Umbilical cord (tissue), 2 donors: ENCODE results near the gene AKT3. TPM values are rescaled to one million over a fixed set of nuclear protein-coding genes. Genes with fewer than 3 reads are reported as not detected.
"Not testable (repeated sequence)": the region's sequence is repeated elsewhere in the genome, so short reads cannot be mapped to it uniquely, and the experiment has no call there.

Experiments
- DNase-seq: peaks from one replicate; pipeline ENCODE4 v3.0.0-alpha.2; 2015; ENCODE audit warnings: low spot score
- total RNA-seq: library from RNA; depleted of rRNA; stranded (reverse); fragments of >200 nt; gene quantifications from one replicate; pipeline ENCODE4 v1.2.3, GENCODE V29; 2014; ENCODE audit warnings: low replicate concordance; ENCODE audit not compliant: insufficient read depth

Gene AKT3
- total RNA-seq, 1 donor from 2014 or later, result 64.0 TPM

- no peak for DNase-seq
These were observed 143.5 kb downstream of the AKT3 start for GRCh38 chr1:243706563-243706962.

GRCh38 chr1:243705585-243705984 is 144.5 kb downstream of the AKT3 start:
- DNase-seq, result no peak

- DNase-seq, result no peak
These were observed 148.2 kb downstream of the AKT3 start for GRCh38 chr1:243701872-243702271.

GRCh38 chr1:243693800-243694199 is 156.2 kb downstream of the AKT3 start:
- DNase-seq, result no peak

GRCh38 chr1:243686159-243686558 is 163.9 kb downstream of the AKT3 start:
- DNase-seq, result no peak

- no peak for DNase-seq
These were observed 169.2 kb downstream of the AKT3 start for GRCh38 chr1:243680860-243681259.

- no peak for DNase-seq
These were observed 177.4 kb downstream of the AKT3 start for GRCh38 chr1:243672539-243673074.

GRCh38 chr1:243667591-243667990 is 182.5 kb downstream of the AKT3 start:
- DNase-seq, result no peak

- no peak for DNase-seq
These were observed 182.9 kb downstream of the AKT3 start for GRCh38 chr1:243667133-243667532.

- DNase-seq, result no peak
These were observed 186.4 kb downstream of the AKT3 start for GRCh38 chr1:243663651-243664050.

- DNase-seq, result not testable (repeated sequence)
These were observed 187.9 kb downstream of the AKT3 start for GRCh38 chr1:243662169-243662568.

- no peak for DNase-seq
These were observed 191.4 kb downstream of the AKT3 start for GRCh38 chr1:243658594-243659105.

GRCh38 chr1:243657793-243658192 is 192.2 kb downstream of the AKT3 start:
- DNase-seq, result no peak

GRCh38 chr1:243649530-243649929 is 200.5 kb downstream of the AKT3 start:
- not testable (repeated sequence) for DNase-seq

- DNase-seq, result no peak
These were observed 203.2 kb downstream of the AKT3 start for GRCh38 chr1:243646841-243647240.

- DNase-seq, result no peak
These were observed 204.8 kb downstream of the AKT3 start for GRCh38 chr1:243645281-243645680.

- peak; percentile 2 for DNase-seq
These were observed 207.1 kb downstream of the AKT3 start for GRCh38 chr1:243642936-243643335.

GRCh38 chr1:243639027-243639658 is 210.9 kb downstream of the AKT3 start:
- DNase-seq, result no peak

- no peak for DNase-seq
These were observed 211.9 kb downstream of the AKT3 start for GRCh38 chr1:243638186-243638585.

- DNase-seq, result no peak
These were observed 221.6 kb downstream of the AKT3 start for GRCh38 chr1:243628476-243628907.

GRCh38 chr1:243623841-243624240 is 226.2 kb downstream of the AKT3 start:
- no peak for DNase-seq

- DNase-seq, result no peak
These were observed 228.1 kb downstream of the AKT3 start for GRCh38 chr1:243621973-243622372.

- DNase-seq, result no peak
These were observed 229.9 kb downstream of the AKT3 start for GRCh38 chr1:243620096-243620495.
